CD14-positive monocyte (primary cell): ENCODE measurements around the gene CAMTA1. TPM values are rescaled to one million over a fixed set of nuclear protein-coding genes. Genes with fewer than 3 reads are reported as not detected.

ENCODE experiments used
- DNase-seq, 3 donors: peaks; one replicate each; pipeline ENCODE4 v3.0.0-alpha.2; 2011 to 2022
- H2AFZ ChIP-seq: 2 replicates; pipeline ENCODE4 v1.6.0; 2012; ENCODE audit warnings: mild to moderate bottlenecking, low read depth, low read length, inconsistent platforms; ENCODE audit not compliant: insufficient read depth, poor library complexity, severe bottlenecking
- H3K27ac ChIP-seq, 2 donors: 1 replicate in 1 of 2; 2 replicates in 1 of 2; pipeline ENCODE4 v1.5.1; 2012 to 2013; ENCODE audit warnings: low read length in 2 of 2, control low read depth in 1 of 2, inconsistent platforms in 1 of 2, low read depth in 1 of 2, mild to moderate bottlenecking in 1 of 2
- H3K27me3 ChIP-seq, 2 donors: one replicate each; pipeline versions ENCODE4 v1.6.0 to v1.6.1; 2011 to 2013; ENCODE audit warnings: low read length in 2 of 2; ENCODE audit not compliant: control insufficient read depth in 2 of 2, insufficient read depth in 2 of 2
- H3K36me3 ChIP-seq, 2 donors: replicated peaks in 1 of 2; 1 replicate in 1 of 2; 2 replicates in 1 of 2; pipeline versions ENCODE4 v1.5.1 to v1.6.1; 2012 to 2013; ENCODE audit warnings: low read length in 2 of 2, control low read depth in 1 of 2, inconsistent platforms in 1 of 2, mild to moderate bottlenecking in 1 of 2; ENCODE audit not compliant: insufficient read depth in 2 of 2, control insufficient read depth in 1 of 2
- H3K4me1 ChIP-seq, 2 donors: 1 replicate in 1 of 2; 2 replicates in 1 of 2; pipeline versions ENCODE4 v1.5.1 to v1.6.1; 2012 to 2013; ENCODE audit warnings: low read length in 2 of 2, control low read depth in 1 of 2, inconsistent platforms in 1 of 2, mild to moderate bottlenecking in 1 of 2, moderate library complexity in 1 of 2; ENCODE audit not compliant: insufficient read depth in 2 of 2, control insufficient read depth in 1 of 2
- H3K4me2 ChIP-seq: replicated peaks from 2 replicates; pipeline ENCODE3; 2012; ENCODE audit warnings: low read length, moderate library complexity, mild to moderate bottlenecking; ENCODE audit not compliant: poor library complexity, severe bottlenecking; ENCODE audit errors: extremely low read depth
- H3K4me3 ChIP-seq, 3 experiments: fragments of 200-600 bp in 1 of 3; sonication (generic) in 1 of 3; replicated peaks in 1 of 3; 1 replicate in 2 of 3; 2 replicates in 1 of 3; pipeline ENCODE4 v1.5.1; 2011 to 2013; ENCODE audit warnings: low read length in 3 of 3, mild to moderate bottlenecking in 3 of 3, control low read depth in 2 of 3, low read depth in 2 of 3, inconsistent platforms in 1 of 3, moderate library complexity in 1 of 3
- H3K79me2 ChIP-seq: 2 replicates; pipeline ENCODE4 v1.6.0; 2012; ENCODE audit warnings: mild to moderate bottlenecking, control low read depth, inconsistent platforms, low read length, moderate library complexity; ENCODE audit not compliant: insufficient read depth
- H3K9ac ChIP-seq: 2 replicates; pipeline ENCODE4 v1.6.0; 2017; ENCODE audit warnings: low read length, mild to moderate bottlenecking; ENCODE audit not compliant: insufficient read depth, poor library complexity, severe bottlenecking
- H3K9me3 ChIP-seq, 2 donors: replicated peaks in 1 of 2; 1 replicate in 1 of 2; 2 replicates in 1 of 2; pipeline versions ENCODE4 v1.5.1 to v1.6.1; 2012 to 2013; ENCODE audit warnings: low read length in 2 of 2, control low read depth in 1 of 2; ENCODE audit not compliant: control insufficient read depth in 1 of 2, insufficient read depth in 1 of 2
- H4K20me1 ChIP-seq: 2 replicates; pipeline ENCODE4 v1.6.0; 2012; ENCODE audit warnings: mild to moderate bottlenecking, low read length, control low read depth, moderate library complexity; ENCODE audit not compliant: insufficient read depth
- H3K27ac Mint-ChIP-seq, 7 donors: one replicate each; pipeline ENCODE4 v1.8.0; 2020; ENCODE audit warnings: mild to moderate bottlenecking in 7 of 7, mixed read lengths in 7 of 7, moderate library complexity in 6 of 7, inconsistent platforms in 2 of 7
- H3K27me3 Mint-ChIP-seq, 3 donors: one replicate each; pipeline ENCODE4 v1.8.0; 2021 to 2022; ENCODE audit warnings: low read depth in 3 of 3, mild to moderate bottlenecking in 3 of 3, mixed read lengths in 3 of 3, moderate library complexity in 3 of 3, inconsistent platforms in 1 of 3
- H3K36me3 Mint-ChIP-seq, 2 donors: one replicate each; pipeline ENCODE4 v1.8.0; 2020; ENCODE audit warnings: mixed read lengths in 2 of 2, inconsistent platforms in 1 of 2, mild to moderate bottlenecking in 1 of 2
- H3K4me1 Mint-ChIP-seq: one replicate; pipeline ENCODE4 v1.8.0; 2020; ENCODE audit warnings: mild to moderate bottlenecking, mixed read lengths
- H3K4me3 Mint-ChIP-seq, 2 donors: one replicate each; pipeline ENCODE4 v1.8.0; 2020; ENCODE audit warnings: mild to moderate bottlenecking in 2 of 2, mixed read lengths in 2 of 2, moderate library complexity in 1 of 2
- H3K9me3 Mint-ChIP-seq, 7 donors: one replicate each; pipeline ENCODE4 v1.8.0; 2020 to 2022; ENCODE audit warnings: mixed read lengths in 7 of 7, mild to moderate bottlenecking in 6 of 7, moderate library complexity in 6 of 7, inconsistent platforms in 2 of 7
- WGBS: methylation state at CpG from one replicate; pipeline ENCODE4 v1.1.5; 2013; ENCODE audit warnings: missing lambda C conversion rate; ENCODE audit not compliant: insufficient coverage; 5-methylcytosine and 5-hydroxymethylcytosine counted together
- intact Hi-C, 2 donors: fragments of 100-400 bp; cut with micrococcal nuclease; formaldehyde crosslinking; loops; one replicate each; pipeline versions ENCODE4 v1.15.0 to v1.15.1; 2023
- polyA plus RNA-seq, 3 donors: library from polyadenylated mRNA; depleted of rRNA in 1 of 3; unstranded in 2 of 3; stranded (reverse) in 1 of 3; fragments of 300-500 nt in 2 of 3; fragments of >200 nt in 1 of 3; fragmentation: Illumina TruSeq in 2 of 3; gene quantifications; 1 replicate in 2 of 3; 2 replicates in 1 of 3; pipeline ENCODE4 v1.2.3, GENCODE V29; 2012 to 2021
- TF ChIP-seq, protein P1 (sequence below): fragments of 200-600 bp; IDR thresholded peaks from one replicate; pipeline ENCODE4 v1.8.0; 2022; ENCODE audit warnings: antibody characterized with exemption, mild to moderate bottlenecking

CAMTA1 gene
- polyA plus RNA-seq, 3 donors, result 52.0 to 89.6 (median 78.3) TPM

DNA sequence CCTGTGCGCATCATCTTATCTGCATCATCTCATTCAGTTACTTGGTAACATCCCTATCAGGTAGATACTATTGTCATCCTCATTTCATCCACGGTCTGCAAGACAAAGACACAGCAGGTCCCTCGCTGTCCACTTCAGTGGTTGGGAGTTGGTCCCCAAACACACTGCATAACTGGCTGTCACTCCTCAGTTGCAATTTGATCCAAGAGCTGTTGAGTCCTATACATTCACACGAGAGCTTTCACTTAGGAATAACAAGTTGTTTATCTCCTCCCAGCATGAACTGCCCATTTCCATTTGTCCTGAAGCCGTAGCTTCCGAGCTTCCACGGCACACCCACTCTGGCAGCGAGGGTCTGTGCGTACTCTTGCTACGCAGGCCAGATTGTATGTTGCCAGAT is 472.0 kb downstream of the CAMTA1 start:
- H3K4me2 ChIP-seq, result no peak overlapping the region
- no peaks in the 10 kb centered on the region for H3K36me3 ChIP-seq
- no peak for DNase-seq
- H3K9me3 Mint-ChIP-seq, result no peaks in the 10 kb centered on the region
- TF ChIP-seq, protein P1, sequence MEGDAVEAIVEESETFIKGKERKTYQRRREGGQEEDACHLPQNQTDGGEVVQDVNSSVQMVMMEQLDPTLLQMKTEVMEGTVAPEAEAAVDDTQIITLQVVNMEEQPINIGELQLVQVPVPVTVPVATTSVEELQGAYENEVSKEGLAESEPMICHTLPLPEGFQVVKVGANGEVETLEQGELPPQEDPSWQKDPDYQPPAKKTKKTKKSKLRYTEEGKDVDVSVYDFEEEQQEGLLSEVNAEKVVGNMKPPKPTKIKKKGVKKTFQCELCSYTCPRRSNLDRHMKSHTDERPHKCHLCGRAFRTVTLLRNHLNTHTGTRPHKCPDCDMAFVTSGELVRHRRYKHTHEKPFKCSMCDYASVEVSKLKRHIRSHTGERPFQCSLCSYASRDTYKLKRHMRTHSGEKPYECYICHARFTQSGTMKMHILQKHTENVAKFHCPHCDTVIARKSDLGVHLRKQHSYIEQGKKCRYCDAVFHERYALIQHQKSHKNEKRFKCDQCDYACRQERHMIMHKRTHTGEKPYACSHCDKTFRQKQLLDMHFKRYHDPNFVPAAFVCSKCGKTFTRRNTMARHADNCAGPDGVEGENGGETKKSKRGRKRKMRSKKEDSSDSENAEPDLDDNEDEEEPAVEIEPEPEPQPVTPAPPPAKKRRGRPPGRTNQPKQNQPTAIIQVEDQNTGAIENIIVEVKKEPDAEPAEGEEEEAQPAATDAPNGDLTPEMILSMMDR, result no peak
- H3K4me3 Mint-ChIP-seq, result no peak overlapping the region
- H3K9me3 ChIP-seq, result no peaks in the 10 kb centered on the region
- no peaks in the 10 kb centered on the region for H3K36me3 Mint-ChIP-seq
- no peak overlapping the region for H3K27ac ChIP-seq
- intact Hi-C loops, result no loop called here
- no peaks in the 10 kb centered on the region for H3K4me1 ChIP-seq
- H2AFZ ChIP-seq, result no peak overlapping the region
- no peak overlapping the region for H3K27ac Mint-ChIP-seq
- H3K27me3 Mint-ChIP-seq, result peaks cover 4 to 11% (median 5%) of the 10 kb centered on the region in 3 donors
- WGBS, result 90% methylated on average over 3 of the region's 10 CpGs
- H3K4me1 Mint-ChIP-seq, result no peaks in the 10 kb centered on the region
- no peak overlapping the region for H3K4me3 ChIP-seq
- no peak overlapping the region for H3K9ac ChIP-seq
- H3K27me3 ChIP-seq, result no peaks in the 10 kb centered on the region
- no peaks in the 10 kb centered on the region for H3K79me2 ChIP-seq
- no peaks in the 10 kb centered on the region for H4K20me1 ChIP-seq

DNA sequence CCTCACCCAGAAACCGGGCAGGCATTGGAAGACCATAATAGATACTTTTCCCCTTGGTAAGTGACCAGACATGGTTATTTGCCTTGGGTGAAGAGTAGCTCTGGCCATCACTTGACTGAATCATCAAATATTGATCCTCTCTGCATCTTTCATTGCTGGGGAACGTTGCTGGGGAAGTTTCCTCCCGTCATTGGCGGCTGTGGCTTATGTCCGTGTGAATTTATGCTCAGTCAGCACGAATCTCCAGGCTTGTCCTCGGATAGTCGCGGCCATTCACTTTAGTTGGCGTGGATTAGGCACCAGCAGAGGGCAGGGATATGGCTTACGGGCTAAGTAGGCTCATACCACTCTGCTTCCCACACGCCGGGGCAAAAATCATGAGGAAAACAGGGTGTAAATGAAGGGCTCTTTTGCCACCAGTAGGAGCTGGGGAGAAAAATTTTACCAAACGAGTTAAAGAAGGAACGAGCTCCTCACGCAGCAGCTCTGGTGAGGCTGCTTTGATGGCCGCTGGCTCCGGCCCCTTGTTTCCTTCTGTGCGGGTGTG is 473.4 kb downstream of the CAMTA1 start:
- Mint-ChIP-seq H3K4me3 (no peak overlapping the region), H3K36me3 (no peaks in the 10 kb centered on the region), H3K27ac (no peak overlapping the region), H3K27me3 (peaks cover 5 to 11% (median 6%) of the 10 kb centered on the region in 3 donors), H3K9me3 (no peaks in the 10 kb centered on the region), H3K4me1 (no peaks in the 10 kb centered on the region)
- no peak for DNase-seq
- Histone ChIP-seq H4K20me1 (no peaks in the 10 kb centered on the region), H3K36me3 (no peaks in the 10 kb centered on the region), H3K79me2 (no peaks in the 10 kb centered on the region), H3K4me1 (no peaks in the 10 kb centered on the region), H3K27ac (no peak overlapping the region), H3K4me3 (no peak overlapping the region), H2AFZ (no peak overlapping the region), H3K27me3 (no peaks in the 10 kb centered on the region), H3K9me3 (no peaks in the 10 kb centered on the region), H3K4me2 (no peak overlapping the region), H3K9ac (no peak overlapping the region)
- TF ChIP-seq, protein P1, result no peak
- 91% methylated on average over 17 of the region's 19 CpGs for WGBS
- intact Hi-C loops, result no loop called here
